Hindlimb muscle (tissue), 1 donor: ENCODE data around the gene PINLYP. TPM values are rescaled to one million over a fixed set of nuclear protein-coding genes. Genes with fewer than 3 reads are reported as not detected.
"Not testable (repeated sequence)": the region's sequence is repeated elsewhere in the genome, so short reads cannot be mapped to it uniquely, and the experiment has no call there.

ENCODE experiments used
- DNase-seq: peaks from one replicate; pipeline ENCODE4 v3.0.0-alpha.2; 2013
- polyA plus RNA-seq: library from polyadenylated mRNA; unstranded; fragments of 120-200 nt; gene quantifications from one replicate; pipeline ENCODE4 v1.2.1, GENCODE V29; 2013; ENCODE audit not compliant: insufficient read length

PINLYP gene
- polyA plus RNA-seq = 2.9 TPM

GRCh38 chr19:43575156-43575950, at the start of gene PINLYP, which contains the start of gene XRCC1:
PINLYP (plus strand) TSS chr19:43575801; CDS start chr19:43577192, 1,391 bp downstream.
XRCC1 (minus strand) TSS chr19:43575527; CDS start chr19:43575458, 69 bp downstream.
- DNase-seq = peak; percentile 100

DNA sequence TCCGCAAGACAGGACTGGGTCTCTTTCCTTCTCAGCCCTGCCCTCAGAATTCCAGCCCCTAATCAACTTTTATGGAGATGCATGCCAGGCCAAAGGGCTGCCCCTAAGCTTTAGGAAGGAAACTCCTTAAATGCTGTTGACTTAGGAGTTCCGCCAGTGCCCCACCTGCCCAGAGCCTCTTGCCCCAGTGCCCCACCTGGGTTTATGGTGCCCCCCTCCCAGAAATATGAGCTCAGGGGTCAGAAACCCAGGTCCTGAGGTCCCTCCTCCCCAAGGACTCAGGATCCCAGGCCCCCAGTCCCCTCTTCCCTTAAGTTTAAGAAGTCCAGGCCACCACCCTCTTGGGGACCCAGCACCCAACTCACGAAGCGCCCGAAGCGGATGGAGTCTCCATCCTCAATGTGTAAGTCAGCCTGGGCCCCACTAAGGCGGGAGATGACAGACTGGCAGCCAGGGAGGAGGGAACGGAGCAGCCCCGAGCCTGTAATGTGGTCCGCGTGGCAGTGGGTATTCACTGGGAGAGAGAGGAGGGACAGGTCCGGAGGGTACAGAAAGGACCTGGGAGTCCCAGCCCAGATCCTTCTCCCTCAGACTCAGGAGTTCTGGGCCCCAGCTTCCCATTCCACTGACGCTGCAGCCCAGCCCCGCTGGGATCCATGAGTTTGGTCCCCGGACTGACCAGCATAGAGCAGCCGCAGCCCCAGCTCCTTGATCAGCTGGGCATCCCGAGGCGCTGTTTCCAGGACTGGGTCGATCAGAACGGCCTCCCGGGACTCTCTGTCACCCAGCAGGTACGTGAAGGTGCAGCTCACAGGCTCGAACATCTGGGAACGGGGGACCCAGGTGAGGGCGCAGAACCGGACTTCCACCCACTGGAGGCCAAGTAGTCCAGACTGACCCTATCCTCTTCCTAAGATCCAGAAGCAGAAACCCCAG, 49.5 kb upstream of the PINLYP start:
- no peak for DNase-seq

- peak; percentile 81 for DNase-seq
Observed at GRCh38 chr19:43526884-43527859, 48.4 kb upstream of the PINLYP start, which contains the start of gene ETHE1. ETHE1 (minus strand) TSS chr19:43527201; CDS start chr19:43527177, 24 bp downstream.

DNA sequence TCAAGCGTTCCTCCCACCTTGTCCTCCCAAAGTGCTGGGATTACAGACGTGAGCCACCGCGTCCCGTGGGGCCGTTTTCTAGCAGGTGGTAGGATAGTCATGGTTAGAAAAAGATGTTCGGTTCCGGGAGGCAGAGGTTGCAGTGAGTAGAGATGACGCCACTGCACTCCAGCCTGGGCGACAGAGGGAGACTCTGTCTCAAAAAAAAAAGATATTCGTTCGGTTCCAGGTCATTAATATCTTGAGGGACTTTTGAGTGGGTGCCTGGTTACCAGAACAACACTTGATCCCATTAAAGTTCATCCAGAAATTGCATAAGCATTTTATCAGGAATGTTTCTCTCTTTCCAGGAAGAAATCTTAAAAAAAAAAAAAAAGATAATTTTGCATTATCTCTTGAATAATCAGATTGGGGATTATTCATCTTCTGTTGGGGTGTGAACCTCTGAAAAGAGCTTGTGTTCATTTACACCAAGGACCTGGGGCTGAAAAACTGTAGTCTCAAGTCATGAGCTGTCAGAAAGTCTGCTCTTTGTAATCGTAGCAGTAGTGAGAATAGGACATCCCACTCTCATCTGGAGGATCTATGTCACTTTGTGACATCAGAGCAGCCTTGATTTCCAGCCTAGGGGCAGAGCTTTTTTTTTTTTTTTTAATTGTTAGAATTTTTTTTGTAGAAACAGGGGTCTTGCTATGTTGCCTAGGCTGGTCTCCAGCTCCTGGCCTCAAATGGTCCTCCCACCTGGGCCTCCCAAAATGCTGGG, 47.6 kb upstream of the PINLYP start:
- DNase-seq = no peak

GRCh38 chr19:43532571-43532961, 43.0 kb upstream of the PINLYP start:
- no peak for DNase-seq

GRCh38 chr19:43532962-43533545, 42.5 kb upstream of the PINLYP start, which contains the start of gene ZNF575:
ZNF575 (plus strand) TSS chr19:43533188; CDS start chr19:43534423, 1,235 bp downstream.
- DNase-seq = peak; percentile 99

DNA sequence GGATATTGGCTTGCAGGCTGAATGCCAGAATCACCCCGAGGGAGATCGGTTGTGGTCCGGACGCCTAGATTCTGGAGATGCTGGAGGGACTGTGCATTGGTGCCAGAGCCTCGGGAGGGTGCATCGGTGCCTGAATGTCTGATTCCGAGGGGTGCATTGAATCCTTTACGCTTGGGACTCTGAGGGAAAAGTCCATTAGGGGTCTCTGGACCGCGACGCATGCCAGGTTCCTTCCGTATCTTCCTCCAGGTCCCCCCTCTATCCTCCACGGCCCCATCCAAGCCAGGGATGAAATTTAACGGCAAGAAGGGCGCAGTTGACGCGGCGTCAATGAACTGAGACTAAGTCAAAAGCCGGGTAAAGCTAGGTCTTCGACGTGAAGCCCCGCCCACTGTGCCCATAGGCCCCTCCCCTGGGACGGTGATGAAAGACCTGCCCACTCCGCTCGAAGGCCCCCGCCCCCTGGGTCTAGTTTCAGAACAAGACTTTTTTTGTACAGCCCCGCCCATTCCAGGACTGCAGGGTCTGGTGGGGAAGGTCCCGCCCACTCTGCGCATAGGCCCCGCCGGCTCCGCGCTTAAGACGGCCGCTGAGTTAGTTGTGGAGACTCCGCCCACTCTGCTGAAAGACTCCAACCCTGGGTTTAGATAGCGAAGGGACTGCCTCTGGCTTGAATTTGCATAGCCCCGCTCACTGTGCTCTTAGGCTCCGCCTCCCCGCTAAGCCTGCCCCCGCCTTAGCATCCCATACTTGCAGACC, 41.9 kb upstream of the PINLYP start:
- peak; percentile 99 for DNase-seq

DNA sequence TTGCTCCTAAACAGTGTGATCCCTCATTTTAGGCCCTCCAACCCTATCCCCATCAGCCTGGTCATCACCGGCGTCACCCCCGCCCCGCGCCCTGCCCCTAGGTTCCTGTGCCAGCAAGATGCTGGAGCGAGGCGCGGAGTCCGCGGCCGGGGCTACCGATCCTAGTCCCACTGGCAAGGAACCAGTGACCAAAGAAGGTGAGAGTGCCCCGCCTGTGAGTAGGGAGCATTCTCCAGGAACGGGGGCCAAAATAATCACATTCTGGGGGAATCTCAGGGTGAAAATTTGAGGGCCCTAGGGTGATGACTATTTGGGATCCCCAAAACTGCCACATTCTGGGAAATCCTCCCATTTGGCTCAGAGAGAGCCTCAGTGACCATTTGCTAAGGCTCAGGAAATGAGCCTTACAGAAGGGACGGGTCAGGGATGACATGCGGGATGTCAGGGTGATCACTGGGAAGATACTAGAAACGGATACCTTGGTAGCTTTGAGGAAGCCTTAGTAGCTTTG, 41.2 kb upstream of the PINLYP start:
- no peak for DNase-seq

DNA sequence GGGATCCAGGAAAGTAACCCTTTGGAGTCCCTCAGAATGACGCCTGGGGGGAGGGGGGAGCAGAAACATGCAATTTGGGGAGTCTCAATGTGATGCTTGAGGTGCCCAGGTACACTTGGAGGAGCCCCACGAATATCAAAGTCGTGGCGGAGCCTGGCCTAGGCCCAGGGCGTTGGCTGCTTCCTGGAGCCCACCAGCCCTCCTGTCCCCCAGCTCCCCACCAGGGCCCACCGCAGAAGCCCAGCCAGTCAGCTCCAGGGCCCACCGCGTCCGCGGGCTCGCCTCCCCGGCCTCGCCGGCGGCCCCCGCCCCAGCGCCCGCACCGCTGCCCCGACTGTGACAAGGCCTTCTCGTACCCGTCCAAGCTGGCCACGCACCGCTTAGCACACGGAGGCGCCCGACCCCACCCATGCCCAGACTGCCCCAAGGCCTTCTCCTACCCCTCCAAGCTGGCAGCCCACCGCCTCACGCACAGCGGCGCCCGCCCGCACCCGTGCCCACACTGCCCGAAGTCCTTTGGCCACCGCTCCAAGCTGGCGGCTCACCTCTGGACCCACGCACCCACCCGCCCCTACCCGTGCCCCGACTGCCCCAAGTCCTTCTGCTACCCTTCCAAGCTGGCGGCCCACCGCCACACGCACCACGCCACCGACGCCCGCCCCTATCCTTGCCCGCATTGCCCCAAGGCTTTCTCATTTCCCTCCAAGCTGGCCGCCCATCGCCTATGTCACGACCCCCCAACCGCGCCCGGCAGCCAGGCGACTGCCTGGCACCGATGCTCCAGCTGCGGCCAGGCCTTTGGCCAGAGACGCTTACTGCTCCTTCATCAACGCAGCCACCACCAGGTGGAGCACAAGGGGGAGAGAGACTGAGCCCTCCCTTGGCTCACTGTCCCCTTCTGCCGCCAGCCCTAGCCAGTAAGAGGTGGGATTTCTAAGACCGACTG, 40.5 kb upstream of the PINLYP start:
- DNase-seq = peak; percentile 83

DNA sequence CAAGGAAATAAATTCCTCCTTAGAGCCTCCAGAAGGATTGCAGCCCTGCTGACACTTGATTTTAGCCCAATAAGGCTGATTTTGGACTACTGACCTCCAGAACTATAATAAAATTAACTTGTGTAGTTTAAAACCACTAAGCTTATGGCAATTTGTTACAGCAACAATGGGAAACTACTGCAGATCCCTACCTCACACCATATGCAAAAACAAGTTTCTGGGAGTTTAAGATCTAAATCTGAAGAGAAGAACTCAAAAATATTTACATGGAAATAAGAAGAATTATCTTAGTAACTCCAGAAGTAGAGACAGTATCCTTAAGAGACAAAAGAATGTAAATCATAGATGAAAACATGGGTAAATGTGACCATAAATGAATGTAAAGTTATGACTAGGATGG, 36.7 kb upstream of the PINLYP start:
- no peak for DNase-seq

GRCh38 chr19:43540381-43540780, 35.2 kb upstream of the PINLYP start:
- DNase-seq = no peak

DNA sequence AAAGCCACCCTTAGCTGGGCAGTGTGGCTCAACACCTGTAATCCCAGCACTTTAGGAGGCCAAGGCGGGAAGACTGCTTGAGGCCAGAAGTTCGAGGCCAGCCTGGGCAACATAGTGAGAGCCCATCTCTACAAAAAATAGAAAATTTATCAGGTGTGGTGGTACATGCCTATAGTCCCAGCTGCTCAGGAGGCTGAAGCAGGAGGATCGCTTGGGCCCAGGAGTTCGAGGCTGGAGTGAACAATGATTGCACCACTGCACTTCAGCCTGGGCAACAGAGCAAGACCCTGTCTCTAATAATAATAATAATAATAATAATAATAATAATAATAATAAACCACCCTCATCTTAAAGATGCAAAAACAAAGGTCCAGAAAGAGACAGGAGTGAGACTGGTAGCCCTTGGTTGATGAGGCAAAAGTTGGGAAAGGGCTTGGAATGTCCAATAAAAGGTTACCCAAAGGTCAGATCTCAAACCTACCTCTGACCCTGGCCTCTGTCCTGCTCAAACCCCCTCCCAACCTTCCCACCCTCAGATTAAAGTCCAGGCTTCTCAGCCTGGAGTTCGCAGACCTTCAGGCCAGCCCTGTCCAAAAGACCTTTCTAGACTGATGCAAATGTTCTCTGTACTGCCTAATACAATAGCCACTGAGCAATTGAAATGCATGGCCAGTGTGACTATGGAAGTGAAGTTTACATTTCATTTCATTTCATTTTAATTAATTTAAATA, 33.5 kb upstream of the PINLYP start:
- no peak for DNase-seq

GRCh38 chr19:43544077-43544476, 31.5 kb upstream of the PINLYP start:
- DNase-seq = no peak

DNA sequence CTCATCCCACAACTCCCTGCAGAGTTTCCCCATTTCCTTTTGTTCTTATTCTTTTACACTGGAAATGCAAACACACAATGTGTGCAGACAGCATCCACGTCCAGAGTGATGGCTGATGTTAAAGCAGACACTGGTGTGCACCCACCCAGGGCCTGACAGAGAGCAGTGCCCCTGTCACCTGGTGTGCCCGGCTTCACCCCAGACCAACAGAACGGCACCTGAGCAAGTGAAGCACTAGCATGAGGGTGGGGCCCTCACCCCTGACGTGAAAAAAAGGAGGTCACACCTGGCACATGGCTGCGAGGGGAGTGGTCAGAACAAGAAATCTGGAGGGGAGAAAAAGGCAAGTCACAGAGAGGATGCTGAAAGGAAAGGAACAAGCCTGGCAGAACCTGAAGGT, 30.3 kb upstream of the PINLYP start:
- DNase-seq = no peak

- no peak for DNase-seq
Observed at GRCh38 chr19:43545981-43546380, 29.6 kb upstream of the PINLYP start.

- no peak for DNase-seq
Observed at GRCh38 chr19:43546581-43546980, 29.0 kb upstream of the PINLYP start.

- not testable (repeated sequence) for DNase-seq
Observed at GRCh38 chr19:43547926-43548325, 27.7 kb upstream of the PINLYP start.

DNA sequence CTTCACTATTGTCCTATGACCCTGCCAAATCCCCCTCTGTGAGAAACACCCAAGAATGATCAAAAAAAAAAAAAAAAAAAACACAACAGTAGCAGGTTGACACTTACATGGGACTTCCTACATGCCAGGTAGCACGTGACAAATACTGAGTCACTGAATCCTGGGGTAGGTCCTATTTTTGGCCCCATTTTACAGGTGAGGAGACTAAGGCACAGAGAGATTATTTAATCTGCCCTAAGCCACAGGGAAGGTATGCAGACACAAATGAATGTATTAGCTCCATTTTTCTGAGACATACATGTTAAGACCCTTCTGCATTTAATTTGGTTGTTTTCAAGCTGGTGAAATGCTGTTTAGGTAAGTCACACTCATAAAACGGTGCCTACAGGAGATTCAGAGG, 26.9 kb upstream of the PINLYP start:
- DNase-seq = no peak
